A673 (cell line): ENCODE measurements around the gene DDX50. TPM values are rescaled to one million over a fixed set of nuclear protein-coding genes. Genes with fewer than 3 reads are reported as not detected.

ENCODE experiments used
- BruUV-seq: library from RNA; stranded (reverse); fragments of 400-500 nt; replicated peaks from 2 replicates; lab custom pipeline; 2021; lab: Mats Ljungman, UMichigan
- CTCF ChIA-PET: fragments of 300-600 bp; sonication (Branson Sonifier 250); formaldehyde crosslinking; loops from one replicate; lab custom pipeline; 2022; ENCODE audit warnings: antibody characterized with exemption; lab: Charles Lee
- POLR2A ChIA-PET: fragments of 300-600 bp; sonication (Branson Sonifier 250); formaldehyde crosslinking; loops from one replicate; lab custom pipeline; 2022; ENCODE audit warnings: antibody characterized with exemption; ENCODE audit not compliant: low non-redundant PET; lab: Charles Lee
- DNase-seq: peaks from one replicate; pipeline ENCODE4 v3.0.0-alpha.2; 2015; ENCODE audit warnings: low spot score
- H3K27ac ChIP-seq: fragments of 200-600 bp; sonication (generic); 2 replicates; pipeline ENCODE4 v1.5.1; 2016; ENCODE audit warnings: mixed run types, low read depth, mild to moderate bottlenecking, mixed read lengths, antibody characterized with exemption, low read length; ENCODE audit not compliant: poor library complexity, severe bottlenecking
- H3K27me3 ChIP-seq: fragments of 200-600 bp; sonication (generic); replicated peaks from 2 replicates; pipeline ENCODE4 v1.6.1; 2017; ENCODE audit warnings: mixed run types, low read depth, mild to moderate bottlenecking, mixed read lengths, antibody characterized with exemption, low read length; ENCODE audit not compliant: insufficient read depth, poor library complexity
- H3K36me3 ChIP-seq: fragments of 200-600 bp; sonication (generic); 2 replicates; pipeline ENCODE4 v1.6.1; 2016; ENCODE audit warnings: mixed run types, mild to moderate bottlenecking, mixed read lengths, antibody characterized with exemption, low read length; ENCODE audit not compliant: insufficient read depth, poor library complexity, severe bottlenecking
- H3K4me1 ChIP-seq: fragments of 200-600 bp; sonication (generic); 2 replicates; pipeline ENCODE4 v1.6.1; 2017; ENCODE audit warnings: mixed run types, mild to moderate bottlenecking, mixed read lengths, antibody characterized with exemption, low read length; ENCODE audit not compliant: insufficient read depth, poor library complexity, severe bottlenecking
- H3K4me3 ChIP-seq: fragments of 200-600 bp; sonication (generic); 2 replicates; pipeline ENCODE4 v1.5.1; 2016; ENCODE audit warnings: low read depth, mixed run types, mild to moderate bottlenecking, mixed read lengths, low read length; ENCODE audit not compliant: poor library complexity, severe bottlenecking
- H3K9me3 ChIP-seq: fragments of 200-600 bp; sonication (generic); 2 replicates; pipeline ENCODE4 v1.6.1; 2016; ENCODE audit warnings: mixed run types, low read depth, mild to moderate bottlenecking, mixed read lengths, antibody characterized with exemption, low read length; ENCODE audit not compliant: poor library complexity, severe bottlenecking
- CTCF ChIP-seq: fragments of 300-800, 200-600 bp; sonication (generic); conservative IDR thresholded peaks from 2 replicates; pipeline ENCODE4 v1.5.1; 2017; ENCODE audit warnings: low read depth, mild to moderate bottlenecking, antibody characterized with exemption, low read length, moderate library complexity, mixed read lengths
- EZH2 ChIP-seq: fragments of 200-600 bp; sonication (generic); IDR thresholded peaks from 2 replicates; pipeline ENCODE4 v1.6.1; 2017; ENCODE audit warnings: borderline replicate concordance, low read depth, mild to moderate bottlenecking, mixed read lengths, antibody characterized with exemption, low read length; ENCODE audit not compliant: poor library complexity, severe bottlenecking
- intact Hi-C: fragments of 100-400 bp; cut with micrococcal nuclease; formaldehyde crosslinking; loops from one replicate; pipeline ENCODE4 v1.10.0; 2022; ENCODE audit not compliant: unreplicated experiment
- total RNA-seq: library from RNA; stranded (reverse); gene quantifications from 2 replicates; pipeline ENCODE4 v1.2.3, GENCODE V29; 2021

Gene DDX50
- total RNA-seq, 1 experiment from 2014 or later: 46.1 TPM

- peak; percentile 95 for DNase-seq
- POLR2A ChIA-PET: no interaction called here
- peaks cover 20% of the 10 kb centered on the region for H3K4me1 ChIP-seq
- peak overlapping the region; percentile 12 for H3K27ac ChIP-seq
- no peak overlapping the region for H3K4me3 ChIP-seq
- H3K27me3 ChIP-seq: peaks cover 9% of the 10 kb centered on the region
- no peaks in the 10 kb centered on the region for H3K9me3 ChIP-seq
- CTCF ChIA-PET: interaction anchor here (0.5 to 0.7 kb wide), 2 partner anchors 19 to 367 kb away, joined by 3 to 5 read pairs; no protein-coding TSS in a partner anchor
- intact Hi-C loops: no loop called here
- BruUV-seq: no TSS peak
- no peak for TF ChIP-seq CTCF
- TF ChIP-seq EZH2: no peak
- no peaks in the 10 kb centered on the region for H3K36me3 ChIP-seq
Measured at GRCh38 chr10:68871731-68872342, 29.3 kb upstream of the DDX50 start.

GRCh38 chr10:68876246-68877138, 24.6 kb upstream of the DDX50 start:
- Histone ChIP-seq H3K27ac (no peak overlapping the region), H3K9me3 (no peaks in the 10 kb centered on the region), H3K4me1 (peaks cover 7% of the 10 kb centered on the region), H3K4me3 (no peak overlapping the region), H3K27me3 (no peaks in the 10 kb centered on the region), H3K36me3 (no peaks in the 10 kb centered on the region)
- DNase-seq: no peak
- intact Hi-C loops: no loop called here
- ChIA-PET CTCF (no interaction called here), POLR2A (no interaction called here)
- BruUV-seq: no TSS peak
- no peak for TF ChIP-seq EZH2
- no peak for TF ChIP-seq CTCF

GRCh38 chr10:68877482-68878110, 23.5 kb upstream of the DDX50 start:
- H3K9me3 ChIP-seq: no peaks in the 10 kb centered on the region

More at GRCh38 chr10:68877482-68878110, 23.5 kb upstream of the DDX50 start:
- BruUV-seq: no TSS peak
- POLR2A ChIA-PET: no interaction called here
- Histone ChIP-seq H3K4me1 (peaks cover 1% of the 10 kb centered on the region), H3K27ac (no peak overlapping the region), H3K27me3 (no peaks in the 10 kb centered on the region), H3K4me3 (no peak overlapping the region), H3K36me3 (no peaks in the 10 kb centered on the region)
- DNase-seq: no peak
- CTCF ChIA-PET: no interaction called here
- intact Hi-C loops: no loop called here
- TF ChIP-seq CTCF (no peak), EZH2 (no peak)
